Measurements from ENCODE around the gene BMP4.

DNA sequence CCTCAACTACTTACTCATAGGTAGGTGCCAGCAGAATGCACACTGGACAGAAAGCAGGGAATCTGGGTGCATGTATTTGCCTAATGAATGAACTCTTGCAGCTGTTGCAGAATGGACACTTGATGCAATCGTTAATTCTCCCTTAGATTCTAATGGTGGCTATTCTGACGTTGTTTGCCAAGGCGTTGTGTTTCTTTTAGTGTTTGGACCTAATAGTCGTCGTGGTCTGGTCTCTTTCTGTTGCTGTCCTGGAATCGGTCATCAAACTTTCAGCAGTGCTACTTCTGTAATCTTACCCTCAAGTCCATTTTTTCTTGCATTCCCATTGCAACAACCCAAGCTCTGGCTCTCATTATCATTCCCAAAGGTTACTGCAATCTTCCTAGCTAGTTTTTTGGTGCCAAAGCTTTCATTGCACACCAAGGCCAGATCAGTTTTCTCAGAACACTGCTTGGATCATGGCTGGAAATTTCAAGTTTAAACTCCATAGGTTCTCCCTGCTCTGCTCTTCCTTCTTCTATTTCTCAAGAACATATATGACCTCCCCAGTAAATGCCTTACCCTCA is 31.3 kb downstream of the BMP4 start:
- TF ChIP-seq, protein P1, sequence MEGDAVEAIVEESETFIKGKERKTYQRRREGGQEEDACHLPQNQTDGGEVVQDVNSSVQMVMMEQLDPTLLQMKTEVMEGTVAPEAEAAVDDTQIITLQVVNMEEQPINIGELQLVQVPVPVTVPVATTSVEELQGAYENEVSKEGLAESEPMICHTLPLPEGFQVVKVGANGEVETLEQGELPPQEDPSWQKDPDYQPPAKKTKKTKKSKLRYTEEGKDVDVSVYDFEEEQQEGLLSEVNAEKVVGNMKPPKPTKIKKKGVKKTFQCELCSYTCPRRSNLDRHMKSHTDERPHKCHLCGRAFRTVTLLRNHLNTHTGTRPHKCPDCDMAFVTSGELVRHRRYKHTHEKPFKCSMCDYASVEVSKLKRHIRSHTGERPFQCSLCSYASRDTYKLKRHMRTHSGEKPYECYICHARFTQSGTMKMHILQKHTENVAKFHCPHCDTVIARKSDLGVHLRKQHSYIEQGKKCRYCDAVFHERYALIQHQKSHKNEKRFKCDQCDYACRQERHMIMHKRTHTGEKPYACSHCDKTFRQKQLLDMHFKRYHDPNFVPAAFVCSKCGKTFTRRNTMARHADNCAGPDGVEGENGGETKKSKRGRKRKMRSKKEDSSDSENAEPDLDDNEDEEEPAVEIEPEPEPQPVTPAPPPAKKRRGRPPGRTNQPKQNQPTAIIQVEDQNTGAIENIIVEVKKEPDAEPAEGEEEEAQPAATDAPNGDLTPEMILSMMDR (IDR thresholded peaks at IDR 0.05), result no peak
- no peak for TF ChIP-seq POLR2A (IDR thresholded peaks at IDR 0.05)

Data from esophagus squamous epithelium (tissue), 4 donors.